D721Med (cell line): Measurements from ENCODE around the gene PRKG1.

ENCODE experiments used
- DNase-seq: peaks from one replicate; pipeline ENCODE4 v3.0.0; 2011; ENCODE audit warnings: low spot score; ENCODE audit not compliant: insufficient read length
- FAIRE-seq: peaks from 2 replicates; lab custom pipeline; 2011; peaks lifted over from hg19 to GRCh38; lab: Jason Lieb, UNC
- CTCF ChIP-seq: IDR thresholded peaks from 2 replicates; pipeline ENCODE4 v1.5.1; 2012; ENCODE audit warnings: mild to moderate bottlenecking, control low read depth; ENCODE audit not compliant: insufficient read depth; ENCODE audit errors: missing control alignments

PRKG1 gene

GRCh38 chr10:52265131-52265926, 1191.0 kb downstream of the PRKG1 start:
- FAIRE-seq (no peak), DNase-seq (no peak)
- no peak for TF ChIP-seq CTCF

- TF ChIP-seq CTCF: no peak
- DNase-seq: no peak
- FAIRE-seq: no peak
These were observed 1192.6 kb downstream of the PRKG1 start for GRCh38 chr10:52266858-52267257.

DNA sequence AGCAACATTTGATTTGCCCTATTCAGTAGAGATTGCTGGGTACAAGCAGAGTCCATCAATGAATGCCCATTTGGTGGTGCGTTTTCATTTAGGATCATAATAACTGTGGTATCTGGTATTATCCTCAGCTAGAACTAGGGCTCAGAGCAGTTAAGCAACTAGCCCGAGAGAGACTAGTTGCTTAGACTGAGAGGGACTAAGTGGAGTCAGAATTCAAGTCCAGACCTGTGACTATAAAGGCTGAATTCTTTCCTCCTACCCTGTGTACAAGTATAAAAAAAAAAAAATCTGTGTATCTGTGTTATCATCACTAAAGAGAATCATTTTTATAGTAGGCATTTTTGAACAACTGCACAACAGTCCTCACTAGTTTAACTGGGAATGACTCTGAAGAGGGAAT, 1194.5 kb downstream of the PRKG1 start:
- FAIRE-seq (no peak), DNase-seq (no peak)
- TF ChIP-seq CTCF: no peak

DNA sequence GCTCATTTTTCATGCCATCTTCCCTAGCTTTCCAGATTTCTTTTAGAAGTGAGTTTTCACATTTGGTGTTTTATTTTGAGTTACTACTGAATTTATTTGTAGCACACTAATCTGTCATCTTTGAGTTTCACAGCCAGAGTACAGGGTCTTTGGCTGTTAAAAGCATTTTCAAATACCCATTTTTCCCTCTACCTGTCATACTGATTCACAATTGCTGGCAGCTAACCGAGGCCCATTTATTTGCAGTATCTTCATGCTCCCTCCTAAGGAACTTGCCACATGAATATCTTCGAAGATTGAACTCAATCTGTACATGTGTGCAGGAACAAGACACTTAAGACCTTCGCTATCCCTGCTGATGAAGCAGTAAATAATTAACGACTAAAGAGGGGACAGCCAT, 1194.9 kb downstream of the PRKG1 start:
- no peak for TF ChIP-seq CTCF
- FAIRE-seq (no peak), DNase-seq (no peak)

DNA sequence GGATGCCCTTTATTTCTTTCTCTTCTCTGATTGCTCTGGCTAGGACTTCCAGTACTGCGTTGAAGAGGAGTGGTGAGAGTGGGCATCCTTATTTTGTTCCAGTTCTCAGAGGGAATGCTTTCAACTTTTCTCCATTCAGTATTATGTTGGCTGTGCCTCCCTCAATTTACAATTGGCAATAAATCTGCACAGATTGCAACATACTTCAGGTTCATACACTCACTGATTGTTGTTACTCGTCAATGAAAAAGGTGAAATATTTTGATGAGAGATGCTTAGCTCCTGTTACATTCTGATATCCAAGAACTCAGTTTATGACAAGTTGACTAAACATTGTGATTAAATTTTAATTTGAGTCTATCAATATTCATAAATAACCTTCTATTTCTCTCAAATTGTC, 1201.9 kb downstream of the PRKG1 start:
- DNase-seq (no peak), FAIRE-seq (no peak)
- TF ChIP-seq CTCF: no peak

DNA sequence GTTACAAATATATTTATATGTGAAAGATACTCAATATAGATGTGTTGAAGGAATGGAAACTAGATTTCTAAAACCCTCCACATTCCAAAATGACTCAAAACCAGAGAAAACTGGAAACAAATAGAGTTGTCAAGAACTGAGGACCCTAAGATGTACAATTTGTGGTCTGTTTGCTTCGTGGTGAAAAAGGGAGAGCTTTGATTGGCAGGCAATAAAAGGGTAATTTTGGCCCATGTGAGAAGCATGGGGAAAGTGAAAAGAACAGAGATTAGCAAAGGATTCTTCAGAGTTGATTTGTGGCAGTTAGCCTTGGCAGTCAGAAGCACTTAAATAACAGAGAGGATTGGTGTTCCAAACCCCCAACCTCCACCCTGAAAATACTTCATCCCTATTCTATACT, 1202.7 kb downstream of the PRKG1 start:
- TF ChIP-seq CTCF: no peak
- no peak for DNase-seq
- no peak for FAIRE-seq

GRCh38 chr10:52279546-52279945, 1205.3 kb downstream of the PRKG1 start:
- TF ChIP-seq CTCF: no peak
- DNase-seq (no peak), FAIRE-seq (no peak)
